ENCODE data around the gene HMX1. TPM values are rescaled to one million over a fixed set of nuclear protein-coding genes. Genes with fewer than 3 reads are reported as not detected.

Gene HMX1
- polyA plus RNA-seq, 1 of the 3 experiments (the other 2 are of a cell fraction): 0.20 TPM

DNA sequence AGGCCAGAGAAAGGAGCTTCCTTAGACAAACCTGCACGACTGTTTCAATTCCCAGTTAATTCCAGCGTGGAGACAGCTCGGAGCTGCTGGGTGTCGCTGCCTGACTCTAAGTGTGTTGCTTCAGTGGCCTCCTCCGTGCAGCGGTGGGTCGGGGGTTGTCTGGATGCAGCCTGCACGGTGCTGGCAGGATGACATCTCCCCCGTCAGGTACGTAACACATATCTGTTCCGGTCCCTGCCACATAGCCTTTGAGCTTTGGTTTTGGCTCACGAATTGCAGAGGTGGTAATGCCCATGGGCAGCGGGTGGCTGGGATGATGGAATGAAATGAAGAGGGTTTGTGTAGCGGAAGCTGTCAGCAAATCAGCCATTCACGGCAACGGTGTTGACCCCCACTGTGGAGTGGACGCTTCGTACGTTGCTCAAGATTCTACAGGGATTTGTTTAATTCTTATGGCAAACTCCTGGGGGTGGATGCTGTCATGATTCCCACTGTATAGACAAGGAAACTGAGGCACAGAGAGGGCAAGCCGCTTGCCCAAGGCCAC, 33.7 kb upstream of the HMX1 start (continued):
- no peak for TF ChIP-seq GABPA (IDR thresholded peaks at IDR 0.05; ENCODE audit: low read depth)
- no peak for TF ChIP-seq RCOR1 (IDR thresholded peaks at IDR 0.05; ENCODE audit: low read length)
- TF ChIP-seq, protein P1, sequence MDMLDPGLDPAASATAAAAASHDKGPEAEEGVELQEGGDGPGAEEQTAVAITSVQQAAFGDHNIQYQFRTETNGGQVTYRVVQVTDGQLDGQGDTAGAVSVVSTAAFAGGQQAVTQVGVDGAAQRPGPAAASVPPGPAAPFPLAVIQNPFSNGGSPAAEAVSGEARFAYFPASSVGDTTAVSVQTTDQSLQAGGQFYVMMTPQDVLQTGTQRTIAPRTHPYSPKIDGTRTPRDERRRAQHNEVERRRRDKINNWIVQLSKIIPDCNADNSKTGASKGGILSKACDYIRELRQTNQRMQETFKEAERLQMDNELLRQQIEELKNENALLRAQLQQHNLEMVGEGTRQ (IDR thresholded peaks at IDR 0.05; ENCODE audit: borderline replicate concordance, low read depth, low read length): no peak

DNA sequence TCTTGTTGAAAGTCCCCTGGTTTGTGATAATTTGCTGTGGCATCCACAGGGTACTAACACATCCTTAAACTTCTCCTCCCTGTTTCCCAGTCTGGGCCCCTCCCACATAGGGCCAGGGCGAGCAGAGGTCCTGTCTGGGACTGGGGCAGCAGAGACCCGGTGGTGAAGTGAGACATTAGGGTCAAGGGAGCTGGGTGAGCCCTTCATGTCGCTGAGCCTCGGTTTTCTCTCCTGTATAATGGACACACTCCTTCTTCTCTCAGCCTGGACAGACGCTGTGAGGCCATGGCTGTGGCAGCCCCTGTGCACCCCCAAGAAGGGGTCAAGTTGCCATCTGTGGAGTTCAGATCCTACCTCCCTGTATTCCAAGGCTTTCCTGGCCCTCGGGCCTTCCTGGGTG, 33.0 kb upstream of the HMX1 start:
- no peaks in the 10 kb centered on the region for H4K20me1 ChIP-seq (ENCODE audit: insufficient read depth)
- H3F3A ChIP-seq (replicated peaks; ENCODE audit: insufficient read depth): no peaks in the 10 kb centered on the region
- no peaks in the 10 kb centered on the region for H3K9me3 ChIP-seq
- H3K9ac ChIP-seq: no peak overlapping the region
- H3K9me2 ChIP-seq: no peaks in the 10 kb centered on the region
- no peaks in the 10 kb centered on the region for H3K27me3 ChIP-seq (ENCODE audit: insufficient read depth)
- H2AFZ ChIP-seq (ENCODE audit: low read depth): no peak overlapping the region
- H3K4me1 ChIP-seq (ENCODE audit: control insufficient read depth in 1 of 2, insufficient read depth in 2 of 2, low read depth in 1 of 2, low read length in 1 of 2): no peaks in the 10 kb centered on the region; a peak in 1 of 4 replicates
- no peak overlapping the region for H3K4me3 ChIP-seq (ENCODE audit: low read depth in 2 of 2, low read length in 1 of 2)
- ChIA-PET CTCF (interaction anchor here (0.9 to 1.8 kb wide), 2 partner anchors 19 to 217 kb away, joined by 4 to 8 read pairs; no protein-coding TSS in a partner anchor), POLR2A (no interaction called here)
- TF ChIP-seq USF1 (IDR thresholded peaks at IDR 0.05; ENCODE audit: borderline replicate concordance, low read depth): no peak
- TF ChIP-seq FOSL2 (IDR thresholded peaks at IDR 0.05; ENCODE audit: borderline replicate concordance, low read depth): no peak
- TF ChIP-seq GABPA (IDR thresholded peaks at IDR 0.05; ENCODE audit: low read depth): no peak
- no peak for TF ChIP-seq FOXM1 (IDR thresholded peaks at IDR 0.05; ENCODE audit: low read depth)
- TF ChIP-seq YY1 (IDR thresholded peaks at IDR 0.05; ENCODE audit: low read depth): no peak
- TF ChIP-seq ELF1 (IDR thresholded peaks at IDR 0.05): no peak
- no peak for TF ChIP-seq NFIC (IDR thresholded peaks at IDR 0.05; ENCODE audit: borderline replicate concordance)
- no peak for TF ChIP-seq POLR2AphosphoS5 (IDR thresholded peaks at IDR 0.05; ENCODE audit: low read depth, low read length)
- no peak for TF ChIP-seq TEAD4 (IDR thresholded peaks at IDR 0.05; ENCODE audit: borderline replicate concordance, insufficient read depth)
- no peak overlapping the region for H3K4me2 ChIP-seq
- no peaks in the 10 kb centered on the region for H3K79me2 ChIP-seq (ENCODE audit: insufficient read depth)
- DNase-seq: no peak
- H3K36me3 ChIP-seq (replicated peaks in 1 of 2; ENCODE audit: control insufficient read depth in 1 of 2, insufficient read depth in 2 of 2, low read length in 1 of 2): no peaks in the 10 kb centered on the region
- no peak overlapping the region for H3K27ac ChIP-seq (ENCODE audit: low read depth in 2 of 2, low read length in 1 of 2)
- WGBS (ENCODE audit: low lambda C conversion rate): 33% methylated on average over 5 of the region's 6 CpGs

DNA sequence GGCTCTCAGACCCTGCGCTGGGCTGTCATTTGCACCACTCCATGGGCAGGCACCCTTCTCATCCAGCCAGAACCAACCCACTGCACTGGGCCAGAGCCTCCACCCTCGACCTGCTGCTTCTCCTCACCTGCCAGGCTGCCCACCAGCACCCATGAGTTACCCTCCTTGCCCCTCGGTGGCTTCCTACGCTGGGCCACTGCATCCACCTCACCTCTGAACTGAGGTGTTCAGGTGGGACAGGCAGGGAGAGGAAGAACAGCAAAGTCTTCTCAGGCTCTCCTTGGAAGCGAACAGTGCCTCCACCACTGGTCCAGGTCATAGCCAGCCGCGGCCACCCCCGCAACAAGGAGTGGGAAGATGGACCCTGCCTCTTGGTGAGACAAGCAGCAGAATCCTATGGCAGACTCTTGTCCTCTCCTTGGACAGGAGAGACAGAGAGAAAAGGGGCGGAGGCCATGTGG, 32.4 kb upstream of the HMX1 start:
- no peak for DNase-seq
- Histone ChIP-seq H3K9me3 (no peaks in the 10 kb centered on the region), H3K4me2 (no peak overlapping the region), H3F3A (replicated peaks; ENCODE audit: insufficient read depth) (no peaks in the 10 kb centered on the region), H3K36me3 (replicated peaks in 1 of 2; ENCODE audit: control insufficient read depth in 1 of 2, insufficient read depth in 2 of 2, low read length in 1 of 2) (no peaks in the 10 kb centered on the region), H3K4me1 (ENCODE audit: control insufficient read depth in 1 of 2, insufficient read depth in 2 of 2, low read depth in 1 of 2, low read length in 1 of 2) (no peaks in the 10 kb centered on the region; a peak in 1 of 4 replicates), H3K79me2 (ENCODE audit: insufficient read depth) (no peaks in the 10 kb centered on the region), H4K20me1 (ENCODE audit: insufficient read depth) (no peaks in the 10 kb centered on the region), H2AFZ (ENCODE audit: low read depth) (no peak overlapping the region), H3K27ac (ENCODE audit: low read depth in 2 of 2, low read length in 1 of 2) (no peak overlapping the region), H3K9me2 (no peaks in the 10 kb centered on the region), H3K4me3 (ENCODE audit: low read depth in 2 of 2, low read length in 1 of 2) (no peak overlapping the region), H3K27me3 (ENCODE audit: insufficient read depth) (no peaks in the 10 kb centered on the region), H3K9ac (no peak overlapping the region)
- CTCF ChIA-PET: interaction anchor here (1.2 kb wide), 1 partner anchor 13 kb away, joined by 3 read pairs; no protein-coding TSS in a partner anchor
- TF ChIP-seq FOXM1 (IDR thresholded peaks at IDR 0.05; ENCODE audit: low read depth): no peak
- TF ChIP-seq MXI1 (IDR thresholded peaks at IDR 0.05; ENCODE audit: low read depth, low read length): no peak
- no peak for TF ChIP-seq MAX (IDR thresholded peaks at IDR 0.05; ENCODE audit: low read depth)
- no peak for TF ChIP-seq POLR2AphosphoS5 (IDR thresholded peaks at IDR 0.05; ENCODE audit: low read depth, low read length)
- TF ChIP-seq EP300 (IDR thresholded peaks at IDR 0.05; ENCODE audit: borderline replicate concordance in 1 of 2, low read depth in 1 of 2, low read length in 1 of 2): no peak
- TF ChIP-seq JUND (IDR thresholded peaks at IDR 0.05): no peak
- TF ChIP-seq, protein P2, sequence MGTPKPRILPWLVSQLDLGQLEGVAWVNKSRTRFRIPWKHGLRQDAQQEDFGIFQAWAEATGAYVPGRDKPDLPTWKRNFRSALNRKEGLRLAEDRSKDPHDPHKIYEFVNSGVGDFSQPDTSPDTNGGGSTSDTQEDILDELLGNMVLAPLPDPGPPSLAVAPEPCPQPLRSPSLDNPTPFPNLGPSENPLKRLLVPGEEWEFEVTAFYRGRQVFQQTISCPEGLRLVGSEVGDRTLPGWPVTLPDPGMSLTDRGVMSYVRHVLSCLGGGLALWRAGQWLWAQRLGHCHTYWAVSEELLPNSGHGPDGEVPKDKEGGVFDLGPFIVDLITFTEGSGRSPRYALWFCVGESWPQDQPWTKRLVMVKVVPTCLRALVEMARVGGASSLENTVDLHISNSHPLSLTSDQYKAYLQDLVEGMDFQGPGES (IDR thresholded peaks at IDR 0.05; ENCODE audit: low read depth, low read length): no peak
- 45% methylated on average over 8 of the region's 9 CpGs for WGBS (ENCODE audit: low lambda C conversion rate)
- POLR2A ChIA-PET: no interaction called here

All from SK-N-SH (cell line).